ENCODE results near the gene KATNA1. TPM values are rescaled to one million over a fixed set of nuclear protein-coding genes. Genes with fewer than 3 reads are reported as not detected.
"Not testable (repeated sequence)": the region's sequence is repeated elsewhere in the genome, so short reads cannot be mapped to it uniquely, and the experiment has no call there.

The KATNA1 gene
- polyA plus RNA-seq (ENCODE audit: insufficient read length): 32.6 TPM
- long read RNA-seq, donor 1, partial matches to known transcripts: 9 of 13 reads
- long read RNA-seq, donor 1, other reads (novel, unspliced or antisense): 0 of 13 reads
- long read RNA-seq, donor 2, transcript KATNA1-203 (11 exons, 1,984 nt): major isoform, 6 of 24 reads
- long read RNA-seq, donor 2, partial matches to known transcripts: 14 of 24 reads
- long read RNA-seq, donor 2, other reads (novel, unspliced or antisense): 0 of 24 reads
- long read RNA-seq, donor 3, transcript KATNA1-203 (11 exons, 1,984 nt): major isoform, 5 of 16 reads
- long read RNA-seq, donor 3, partial matches to known transcripts: 7 of 16 reads
- long read RNA-seq, donor 3, other reads (novel, unspliced or antisense): 0 of 16 reads
- long read RNA-seq, donor 4: 0 reads
- long read RNA-seq, donor 5, transcript KATNA1-202 (10 exons, 1,684 nt): minor isoform, 6 of 23 reads
- long read RNA-seq, donor 5, transcript KATNA1-203 (11 exons, 1,984 nt): major isoform, 17 of 23 reads
- long read RNA-seq, donor 5, partial matches to known transcripts: 0 of 23 reads
- long read RNA-seq, donor 5, other reads (novel, unspliced or antisense): 0 of 23 reads
- long read RNA-seq, donor 6, partial matches to known transcripts: 8 of 13 reads
- long read RNA-seq, donor 6, other reads (novel, unspliced or antisense): 0 of 13 reads
- long read RNA-seq, donor 7, transcript KATNA1-203 (11 exons, 1,984 nt): major isoform, 6 of 30 reads
- long read RNA-seq, donor 7, partial matches to known transcripts: 21 of 30 reads
- long read RNA-seq, donor 7, other reads (novel, unspliced or antisense): 0 of 30 reads
- long read RNA-seq, donor 8, partial matches to known transcripts: 0 of 3 reads
- long read RNA-seq, donor 8, other reads (novel, unspliced or antisense): 0 of 3 reads

DNA sequence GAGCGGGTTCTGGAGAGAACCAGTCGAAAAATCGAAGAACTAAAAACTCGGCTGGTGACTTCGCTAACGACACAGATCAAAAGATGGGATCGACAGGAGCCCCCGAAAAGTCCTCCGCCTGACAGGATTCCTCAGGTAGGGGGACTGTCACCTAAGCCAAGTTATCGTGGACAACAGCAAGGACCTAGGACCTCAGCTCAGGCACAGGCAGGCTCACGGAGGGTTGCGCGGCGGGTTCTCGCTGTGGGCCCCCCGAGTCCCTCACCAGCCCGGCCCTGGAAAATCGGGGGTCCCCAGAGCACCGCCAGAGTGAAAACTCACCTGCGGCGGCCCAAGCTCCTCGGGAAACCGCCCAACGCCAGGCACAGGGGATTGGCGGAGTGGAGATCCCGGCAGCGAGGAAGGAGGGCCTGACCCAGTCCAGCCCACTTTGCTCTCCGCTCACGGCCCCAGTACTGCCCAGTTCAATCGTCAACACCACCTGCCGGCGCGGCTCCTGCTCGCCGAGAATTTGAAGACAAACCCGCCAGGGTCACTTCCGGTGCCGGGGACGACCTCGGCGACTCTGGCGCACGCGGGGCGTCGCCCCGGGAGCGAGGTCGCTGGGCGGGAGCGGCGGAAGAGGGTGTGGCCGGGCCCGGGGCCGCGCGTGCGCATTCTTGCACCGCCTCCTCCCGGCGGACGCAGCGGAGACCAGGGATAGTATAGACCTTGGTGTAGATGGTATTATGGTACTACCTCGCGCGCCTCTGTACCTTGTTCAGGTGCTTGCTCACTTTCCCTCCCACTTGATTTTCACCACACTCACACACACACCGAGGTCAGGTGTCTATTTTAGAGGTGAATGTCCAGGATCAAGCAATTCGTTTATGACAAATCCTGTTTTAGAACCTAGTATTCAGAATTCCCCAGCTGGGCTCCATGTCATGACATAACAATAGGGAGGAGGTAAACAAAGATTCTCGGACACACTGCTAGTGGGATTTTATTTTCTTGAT is at the start of gene KATNA1:
Gene KATNA1 (minus strand): TSS at position 567 of the 998 bp plus-strand sequence. CDS start 10,167 bp downstream, outside the sequence.
- peak; percentile 72 for DNase-seq

DNA sequence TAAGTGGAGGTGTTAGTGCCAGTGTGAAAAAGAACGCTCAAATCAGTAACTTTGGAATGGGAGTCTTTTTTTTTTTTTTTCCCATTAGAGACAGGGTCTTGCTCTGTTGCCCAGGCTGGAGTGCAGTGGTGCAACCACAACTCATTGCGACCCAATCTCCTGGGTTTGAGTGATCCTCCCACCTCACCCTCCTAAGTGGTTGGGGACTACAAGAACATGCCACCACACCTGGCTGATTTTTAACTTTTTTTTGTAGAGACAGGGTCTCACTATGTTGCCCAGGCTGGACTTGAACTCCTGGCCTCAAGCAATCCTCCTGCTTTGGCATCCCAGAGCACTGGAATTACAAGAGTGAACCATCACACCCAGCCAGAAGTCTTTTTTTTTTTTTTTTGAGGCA is 49.7 kb upstream of the KATNA1 start:
- no peak for DNase-seq

DNA sequence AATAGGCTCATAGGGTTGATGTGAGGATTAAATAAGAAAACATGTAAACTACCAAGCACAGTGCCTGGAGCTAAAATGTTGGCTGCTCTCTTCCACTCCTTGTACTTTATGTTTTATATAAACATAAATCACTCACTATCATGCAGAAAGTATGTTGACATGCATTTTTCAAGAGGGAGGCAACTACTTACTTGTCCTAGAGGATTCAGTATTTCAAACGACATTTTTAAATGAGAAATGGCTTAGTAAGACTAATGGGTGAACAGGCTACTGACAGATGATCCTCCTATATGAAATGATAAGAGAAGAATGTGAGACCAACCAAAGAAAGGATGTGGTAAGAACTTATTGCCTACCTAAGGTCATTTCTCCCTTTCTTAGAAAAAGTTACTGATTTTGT is 48.4 kb upstream of the KATNA1 start:
- DNase-seq: no peak

DNA sequence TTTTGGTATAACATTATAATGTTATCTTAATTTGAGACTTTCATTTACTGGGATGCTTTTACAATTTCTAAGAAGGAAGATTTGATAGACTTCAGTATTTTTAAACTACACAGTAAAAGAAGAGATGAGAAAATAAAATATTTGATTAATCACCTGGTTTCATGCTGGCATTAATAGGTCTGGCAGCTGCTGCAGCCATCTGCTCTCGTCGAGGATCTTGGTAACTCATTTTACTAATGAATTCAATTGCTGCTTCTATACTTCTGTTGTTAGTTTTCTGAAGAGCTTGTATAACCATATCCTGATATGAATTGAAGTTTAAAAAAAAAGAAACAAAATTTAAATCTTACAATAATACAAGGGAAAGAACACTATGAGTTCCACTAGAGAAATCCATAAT is 46.4 kb upstream of the KATNA1 start:
- DNase-seq: no peak

DNA sequence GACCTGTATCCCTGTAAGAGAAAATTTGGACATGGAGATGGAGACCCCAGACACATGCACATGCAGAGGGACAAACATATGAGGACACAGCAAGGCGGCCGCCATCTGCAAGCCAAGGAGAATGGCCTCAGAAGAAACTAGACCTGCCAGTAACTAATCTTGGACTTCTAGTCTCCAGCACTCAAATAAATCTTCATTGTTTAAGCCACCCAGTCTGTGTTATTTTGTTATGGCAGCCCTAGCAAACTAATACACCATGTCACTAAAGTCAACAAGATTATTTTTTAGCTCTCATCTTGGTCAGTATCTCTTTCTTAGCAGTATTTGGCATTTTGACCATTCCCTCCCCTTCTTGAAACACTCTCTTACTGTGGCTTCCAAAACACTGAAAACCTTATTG is 42.7 kb upstream of the KATNA1 start:
- DNase-seq: no peak

DNA sequence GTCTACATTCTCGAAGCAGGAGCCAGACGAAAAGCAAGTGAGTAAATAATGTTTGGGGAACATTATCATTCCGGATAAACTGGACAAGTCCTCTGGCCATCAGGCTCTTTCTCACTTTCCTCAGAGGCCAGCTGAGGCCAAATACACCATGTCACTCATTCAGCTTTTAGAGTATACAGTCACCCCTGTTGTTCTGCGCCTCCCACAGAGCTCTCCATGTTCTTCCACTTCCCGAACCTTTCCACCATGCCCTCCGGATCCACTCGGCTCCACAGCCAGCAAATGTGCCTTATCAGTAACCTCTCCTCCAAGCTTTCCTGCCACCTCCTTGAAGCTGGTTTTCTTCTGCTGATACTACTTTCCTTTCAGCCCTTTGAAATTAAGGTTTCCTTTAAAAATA is 37.7 kb upstream of the KATNA1 start:
- DNase-seq: no peak

DNA sequence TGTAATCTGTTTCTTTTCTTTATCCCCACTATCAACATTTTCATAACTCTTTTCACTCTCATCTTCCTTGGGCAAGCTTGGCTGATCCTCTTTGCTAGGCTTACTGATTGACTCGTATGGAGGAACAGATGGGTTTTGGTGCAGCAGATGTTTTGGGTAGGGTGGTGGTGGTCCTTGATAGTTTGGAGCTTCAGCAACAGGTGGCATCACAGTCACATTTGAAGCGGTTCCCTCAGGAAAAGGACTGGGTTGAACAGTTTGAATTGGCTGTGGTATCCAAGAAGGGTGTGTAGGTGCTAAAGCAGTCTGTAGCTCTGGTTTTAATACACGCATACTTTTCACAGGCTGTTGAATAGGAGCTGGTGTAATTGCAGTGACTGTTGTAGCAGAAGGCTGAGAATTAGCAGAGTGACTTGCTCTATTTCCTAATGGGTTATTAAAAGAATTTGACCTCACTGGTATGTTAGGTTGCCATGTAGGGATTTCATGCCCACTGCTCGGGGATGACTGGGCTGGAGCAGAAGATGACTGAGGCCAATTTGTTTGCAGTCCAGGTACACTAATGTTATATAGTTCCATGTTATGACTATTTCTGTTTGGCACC is 34.8 kb upstream of the KATNA1 start:
- no peak for DNase-seq

DNA sequence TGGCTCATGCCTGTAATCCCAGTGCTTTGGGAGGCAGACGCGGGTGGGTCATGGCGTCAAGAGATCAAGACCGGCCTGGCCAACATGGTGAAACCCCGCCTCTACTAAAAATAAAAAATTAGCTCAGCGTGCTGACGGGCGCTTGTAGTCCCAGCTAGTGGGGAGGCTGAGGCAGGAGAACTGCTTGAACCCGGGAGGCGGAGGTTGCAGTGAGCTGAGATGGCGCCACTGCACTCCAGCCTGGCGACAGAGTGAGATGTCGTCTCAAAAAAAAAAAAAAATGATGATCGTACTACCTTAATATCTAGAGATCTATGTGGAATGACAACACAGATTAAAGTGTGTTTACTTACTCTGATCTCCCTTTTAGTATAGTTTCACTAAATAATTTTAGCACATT is 33.3 kb upstream of the KATNA1 start:
- DNase-seq: not testable (repeated sequence)

DNA sequence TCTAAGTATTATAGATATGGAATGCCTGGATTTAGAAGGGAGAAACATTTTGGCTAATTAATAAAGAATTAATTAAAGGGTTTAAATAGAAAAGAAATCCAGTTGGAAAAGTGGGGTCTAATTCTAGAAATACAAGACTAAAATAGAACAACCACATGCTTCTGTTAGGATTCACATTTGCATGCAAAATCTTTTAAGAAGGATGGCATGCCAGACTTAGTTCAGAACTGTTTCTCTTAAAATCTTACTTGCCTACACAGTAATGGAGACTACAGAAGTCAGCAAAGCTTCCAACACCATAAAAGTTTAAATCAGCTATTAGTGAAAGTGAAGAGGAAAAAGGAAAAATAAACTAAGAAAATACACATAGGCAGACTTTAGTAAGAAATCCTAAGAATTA is 32.7 kb upstream of the KATNA1 start:
- DNase-seq: no peak

DNA sequence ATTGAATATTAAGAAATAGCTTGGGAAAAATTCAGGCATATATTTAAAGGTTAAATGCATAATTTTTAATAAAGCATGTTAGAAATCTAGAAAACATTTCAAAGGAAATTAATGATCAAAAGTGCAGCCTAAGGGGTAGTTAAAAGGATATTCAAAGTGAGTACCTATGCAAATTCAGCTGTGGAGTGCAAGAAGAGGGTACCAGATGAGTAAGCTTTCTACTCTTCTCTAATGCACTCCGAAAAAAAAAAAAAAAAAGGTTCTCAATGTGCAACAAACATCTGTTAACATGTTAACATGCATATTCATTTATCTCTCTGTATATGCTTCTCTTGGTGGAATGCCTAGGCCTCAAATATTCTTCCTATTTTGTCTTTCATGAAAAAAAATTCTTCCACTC is 32.0 kb upstream of the KATNA1 start:
- DNase-seq: no peak

DNA sequence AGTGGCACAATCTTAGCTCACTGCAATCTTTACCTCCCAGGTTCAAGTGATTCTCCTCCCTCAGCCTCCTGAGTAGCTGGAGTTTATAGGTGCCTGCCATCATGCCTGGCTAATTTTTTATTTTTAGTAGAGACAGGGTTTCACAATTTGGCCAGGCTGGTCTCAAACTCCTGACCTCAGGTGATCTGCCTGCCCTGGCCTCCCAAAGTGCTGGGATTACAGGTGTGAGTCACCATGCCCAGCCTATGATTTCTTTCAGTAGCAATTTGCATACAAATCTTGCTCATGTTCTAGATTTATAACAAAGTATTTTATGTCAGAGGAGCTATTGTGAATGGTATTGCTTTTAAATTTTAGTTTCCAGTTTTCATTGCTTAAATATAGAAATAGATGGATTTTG is 23.8 kb upstream of the KATNA1 start:
- not testable (repeated sequence) for DNase-seq

DNA sequence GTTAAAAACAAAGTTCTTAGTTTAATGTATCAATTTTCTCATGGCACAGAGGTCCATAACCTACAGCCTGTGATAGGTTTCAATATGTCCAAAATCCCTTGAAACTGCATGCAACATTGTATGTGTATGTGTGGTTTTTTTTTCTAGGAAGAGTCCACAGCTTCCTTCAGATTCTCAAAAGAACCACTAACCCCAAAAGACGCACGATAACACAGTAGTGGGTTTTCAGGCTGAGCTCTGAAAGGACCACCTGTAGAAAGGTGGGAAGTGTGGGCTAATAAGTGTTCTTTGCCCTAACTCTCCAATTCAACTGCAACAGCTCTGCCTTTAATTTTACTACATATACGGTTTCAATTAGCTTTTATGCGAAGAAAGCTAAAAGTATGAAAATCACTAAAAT is 11.5 kb upstream of the KATNA1 start:
- DNase-seq: no peak

DNA sequence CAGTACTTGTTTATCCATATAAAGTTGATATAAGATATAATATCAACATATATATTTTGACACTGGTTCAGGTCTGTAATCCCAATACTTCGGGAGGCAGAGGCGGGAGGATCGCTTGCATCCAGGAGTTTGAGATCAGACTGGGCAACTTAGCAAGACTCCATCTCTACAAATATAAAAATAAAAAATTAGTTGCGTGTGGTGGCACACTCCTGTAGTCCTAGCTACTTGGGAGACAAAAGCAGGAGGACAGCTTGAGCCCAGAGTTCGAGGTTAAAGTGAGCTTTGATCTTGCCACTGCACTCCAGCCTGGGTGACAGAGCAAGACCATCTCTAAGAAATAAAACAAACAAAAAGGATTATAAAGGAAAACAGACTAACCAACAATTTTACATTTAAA is 8.9 kb upstream of the KATNA1 start:
- DNase-seq: no peak

DNA sequence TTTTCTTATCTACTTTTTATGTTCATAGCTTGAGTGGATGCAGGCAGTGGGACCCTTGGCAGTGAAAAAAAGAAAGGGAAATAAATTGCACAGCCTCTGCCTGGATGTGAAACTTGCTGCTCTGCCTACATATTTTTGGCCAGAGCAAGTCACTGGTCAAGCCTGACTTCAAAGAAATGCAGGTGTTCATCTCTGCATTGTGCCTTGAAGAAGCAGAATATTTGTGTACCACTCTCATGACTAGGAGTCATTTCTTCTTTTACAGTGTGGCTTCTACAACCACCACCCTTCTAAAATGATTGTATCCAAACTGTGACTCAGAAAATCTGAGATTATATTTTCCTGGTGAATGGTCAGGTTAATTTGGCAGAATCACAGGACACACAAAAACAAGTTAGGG is 2.5 kb upstream of the KATNA1 start:
- no peak for DNase-seq

DNA sequence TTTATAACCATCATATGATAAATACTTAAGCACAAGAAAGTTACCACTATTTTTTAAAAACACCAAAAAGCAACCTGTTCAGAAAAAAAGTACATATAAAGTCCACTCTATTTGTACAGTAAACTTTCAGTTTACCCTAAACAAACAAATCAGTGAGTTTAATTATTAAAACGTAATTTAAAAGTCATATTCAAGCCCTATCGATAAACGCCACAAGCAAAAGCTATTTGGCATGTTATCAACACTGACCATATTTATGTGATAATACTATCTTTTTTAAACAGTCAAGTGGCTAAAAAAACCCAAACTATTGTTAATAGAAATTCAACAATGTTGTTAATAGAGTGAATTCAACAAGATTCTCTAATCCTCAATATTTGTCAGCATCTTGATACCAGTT is 1.9 kb downstream of the KATNA1 start:
- no peak for DNase-seq

DNA sequence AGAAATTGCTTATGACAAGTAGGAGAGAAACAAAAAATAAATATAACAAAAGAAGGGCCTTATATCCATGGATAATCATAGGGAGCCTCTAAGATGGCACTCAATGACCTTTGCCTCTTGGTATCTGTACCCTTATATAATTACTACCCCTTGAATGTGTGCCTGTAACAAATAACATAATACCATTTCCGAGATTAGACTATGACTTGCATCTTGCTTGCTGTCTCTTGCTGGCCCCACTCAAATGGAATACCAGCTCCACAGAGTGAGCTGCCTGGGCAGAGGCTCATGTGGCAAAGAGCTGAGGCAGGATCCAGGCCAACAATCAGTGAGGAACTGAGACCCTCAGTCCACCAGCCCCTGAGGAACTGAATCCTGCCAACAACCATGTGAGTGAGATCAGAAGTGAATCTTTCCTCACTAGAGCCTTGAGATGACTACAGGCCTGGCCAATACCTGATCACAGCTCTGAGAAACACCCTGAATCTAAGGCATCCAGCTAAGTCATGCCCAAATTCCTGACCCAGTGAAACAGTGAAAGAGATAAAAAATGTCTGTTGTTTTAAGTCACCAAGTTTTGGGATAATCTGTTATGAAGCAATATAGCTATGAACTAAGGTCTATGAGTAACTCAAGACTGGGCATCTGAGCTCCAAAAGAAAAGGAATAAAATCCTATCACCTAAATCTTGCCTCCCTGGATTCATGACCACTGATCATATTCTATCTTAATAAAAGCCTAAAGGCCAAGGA is 5.5 kb downstream of the KATNA1 start:
- no peak for DNase-seq

DNA sequence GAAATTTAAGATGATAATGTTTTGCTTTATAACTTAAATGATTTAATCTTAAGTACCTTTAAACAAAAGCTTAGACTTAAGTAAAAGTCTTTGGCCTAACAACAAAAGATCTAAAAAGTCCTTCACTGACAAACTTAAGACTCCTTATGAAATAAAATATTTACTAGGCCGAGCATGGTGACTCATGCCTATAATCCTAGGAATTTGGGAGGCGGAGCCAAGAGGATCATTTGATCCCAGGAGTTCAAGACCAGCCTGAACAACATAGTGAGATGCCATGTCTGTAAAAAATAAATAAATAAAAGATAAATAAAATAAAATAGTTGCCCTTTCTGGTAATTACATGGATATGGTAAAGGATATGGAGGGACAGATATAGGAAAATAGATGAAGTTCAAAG is 12.4 kb downstream of the KATNA1 start:
- DNase-seq: no peak

DNA sequence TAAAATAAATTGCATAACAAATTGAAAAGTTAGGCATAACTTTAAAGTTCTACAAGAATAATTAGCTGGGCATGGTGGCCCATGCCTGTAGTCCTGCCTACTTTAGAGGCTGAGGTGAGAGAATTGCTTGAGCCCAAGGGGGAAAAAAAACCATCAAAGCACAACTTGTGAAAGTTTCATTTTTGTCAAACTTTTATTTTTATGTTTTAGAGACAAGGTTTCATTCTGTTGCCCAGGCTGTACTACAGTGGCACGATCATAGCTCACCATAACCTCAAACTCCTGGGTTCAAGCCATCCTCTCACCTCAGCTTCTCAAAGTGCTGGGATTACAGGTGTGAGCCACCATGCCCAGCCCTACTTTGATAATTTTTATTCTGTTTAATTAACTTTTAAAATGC is 14.2 kb downstream of the KATNA1 start:
- DNase-seq: no peak

DNA sequence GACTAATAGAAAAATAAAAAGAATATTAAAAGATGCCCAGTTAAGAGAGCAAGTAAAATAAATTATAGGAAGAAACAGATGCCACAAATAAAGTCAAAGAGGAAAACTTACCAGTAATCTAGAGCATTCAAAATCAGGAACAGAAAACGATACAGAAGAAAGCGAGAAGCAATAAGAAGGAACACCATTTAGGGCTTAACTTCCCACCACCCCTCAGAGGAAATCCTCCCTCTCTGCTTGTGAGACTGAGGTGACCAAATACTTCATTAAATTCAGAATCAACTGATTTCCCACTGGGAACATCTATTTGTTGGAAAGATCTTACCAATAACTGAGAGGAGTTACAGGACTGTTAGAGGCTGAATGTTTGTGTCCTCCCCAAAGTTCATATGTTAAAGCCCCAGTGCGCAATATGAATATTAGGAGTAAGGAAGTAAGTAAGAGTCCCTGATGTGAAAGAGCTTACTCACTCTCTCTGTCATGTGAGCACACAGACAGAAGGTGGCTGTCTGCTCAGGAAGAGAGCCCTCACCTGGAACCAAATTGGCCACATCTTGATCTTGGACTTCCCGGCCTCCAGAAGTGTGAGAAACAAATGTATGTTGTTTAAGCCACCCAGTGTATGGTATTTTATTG is 19.5 kb downstream of the KATNA1 start:
- DNase-seq: no peak

DNA sequence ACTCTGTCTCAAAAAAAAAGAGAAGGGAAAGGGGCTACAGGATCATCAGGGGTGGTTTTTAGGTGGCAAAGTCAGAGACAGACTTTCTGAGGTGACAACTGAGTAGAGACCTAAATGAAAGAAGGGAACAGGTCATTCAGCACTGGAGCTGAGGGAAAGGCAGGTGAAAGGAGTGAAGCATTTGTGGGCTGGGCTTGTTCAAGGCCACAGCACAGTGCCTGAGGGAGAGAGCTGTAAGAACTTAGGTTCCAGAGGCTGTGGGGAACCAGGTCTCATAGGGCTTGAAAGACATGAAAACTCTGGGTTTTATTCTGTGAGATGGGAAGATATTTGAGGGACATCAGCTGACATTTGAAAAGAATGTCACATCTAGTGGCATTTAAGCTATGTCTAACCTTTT is 20.8 kb downstream of the KATNA1 start:
- DNase-seq: no peak
